Measurements from ENCODE around the gene PTH2. TPM values are rescaled to one million over a fixed set of nuclear protein-coding genes. Genes with fewer than 3 reads are reported as not detected.

PTH2 gene
- polyA plus RNA-seq, 1 donor from 2014 or later = not detected

- no peak overlapping the region for H2AFZ ChIP-seq (ENCODE audit: low read depth, low read length)
- no peaks in the 10 kb centered on the region for H3K36me3 ChIP-seq (ENCODE audit: insufficient read depth, low read length)
- H3F3A ChIP-seq (ENCODE audit: insufficient read depth, low read length, poor library complexity, severe bottlenecking) = no peaks in the 10 kb centered on the region
- H3K27me3 ChIP-seq (ENCODE audit: insufficient read depth, low read depth, low read length) = peaks cover 79% of the 10 kb centered on the region
- no peak overlapping the region for H3K4me3 ChIP-seq (ENCODE audit: low read length)
- no peaks in the 10 kb centered on the region for H4K20me1 ChIP-seq (ENCODE audit: insufficient read depth)
- no peaks in the 10 kb centered on the region for H3K79me2 ChIP-seq (replicated peaks; ENCODE audit: insufficient read depth, low read length)
- H3K9ac ChIP-seq (ENCODE audit: low read length) = no peak overlapping the region
- no peak for TF ChIP-seq SMC3 (conservative IDR thresholded peaks at IDR 0.05; ENCODE audit: poor library complexity)
- no peak for TF ChIP-seq RAD21 (conservative IDR thresholded peaks at IDR 0.05)
- TF ChIP-seq REST (IDR thresholded peaks at IDR 0.05; ENCODE audit: borderline replicate concordance) = no peak
- no peak for TF ChIP-seq EZH2 (IDR thresholded peaks at IDR 0.05; ENCODE audit: borderline replicate concordance, insufficient read depth, low read length, poor library complexity, severe bottlenecking)
- TF ChIP-seq CTCF (IDR thresholded peaks at IDR 0.05; ENCODE audit: poor library complexity, severe bottlenecking) = no peak
- TF ChIP-seq POLR2AphosphoS5 (IDR thresholded peaks at IDR 0.05) = no peak
- no peak for TF ChIP-seq TAF1 (IDR thresholded peaks at IDR 0.05; ENCODE audit: low read depth)
- TF ChIP-seq EP300 (conservative IDR thresholded peaks at IDR 0.05; ENCODE audit: poor library complexity, severe bottlenecking) = no peak
- TF ChIP-seq MXI1 (conservative IDR thresholded peaks at IDR 0.05; ENCODE audit: poor library complexity, severe bottlenecking) = no peak
- peaks cover 5% of the 10 kb centered on the region for H3K9me3 ChIP-seq (ENCODE audit: low read length)
- H3K4me2 ChIP-seq (ENCODE audit: low read length) = no peak overlapping the region
- no peaks in the 10 kb centered on the region for H3K9me2 ChIP-seq (ENCODE audit: insufficient read depth, low read length)
- no peak overlapping the region for H3K27ac ChIP-seq (ENCODE audit: low read length)
Observed at GRCh38 chr19:49437231-49437630, 14.0 kb upstream of the PTH2 start.

- Histone ChIP-seq H3K36me3 (ENCODE audit: insufficient read depth, low read length) (no peaks in the 10 kb centered on the region), H3F3A (ENCODE audit: insufficient read depth, low read length, poor library complexity, severe bottlenecking) (no peaks in the 10 kb centered on the region), H3K9ac (ENCODE audit: low read length) (no peak overlapping the region), H3K9me2 (ENCODE audit: insufficient read depth, low read length) (no peaks in the 10 kb centered on the region), H2AFZ (ENCODE audit: low read depth, low read length) (no peak overlapping the region), H3K4me2 (ENCODE audit: low read length) (no peak overlapping the region), H3K4me3 (ENCODE audit: low read length) (no peak overlapping the region), H4K20me1 (ENCODE audit: insufficient read depth) (no peaks in the 10 kb centered on the region), H3K27ac (ENCODE audit: low read length) (no peak overlapping the region), H3K79me2 (replicated peaks; ENCODE audit: insufficient read depth, low read length) (no peaks in the 10 kb centered on the region), H3K27me3 (ENCODE audit: insufficient read depth, low read depth, low read length) (peaks cover 76% of the 10 kb centered on the region), H3K9me3 (ENCODE audit: low read length) (peaks cover 8% of the 10 kb centered on the region)
- no peak for TF ChIP-seq RAD21 (conservative IDR thresholded peaks at IDR 0.05)
- TF ChIP-seq TAF1 (IDR thresholded peaks at IDR 0.05; ENCODE audit: low read depth) = no peak
- TF ChIP-seq REST (IDR thresholded peaks at IDR 0.05; ENCODE audit: borderline replicate concordance) = no peak
- TF ChIP-seq SMC3 (conservative IDR thresholded peaks at IDR 0.05; ENCODE audit: poor library complexity) = no peak
- TF ChIP-seq POLR2AphosphoS5 (IDR thresholded peaks at IDR 0.05) = no peak
- TF ChIP-seq EZH2 (IDR thresholded peaks at IDR 0.05; ENCODE audit: borderline replicate concordance, insufficient read depth, low read length, poor library complexity, severe bottlenecking) = no peak
- no peak for TF ChIP-seq CTCF (IDR thresholded peaks at IDR 0.05; ENCODE audit: poor library complexity, severe bottlenecking)
- TF ChIP-seq EP300 (conservative IDR thresholded peaks at IDR 0.05; ENCODE audit: poor library complexity, severe bottlenecking) = no peak
- TF ChIP-seq MXI1 (conservative IDR thresholded peaks at IDR 0.05; ENCODE audit: poor library complexity, severe bottlenecking) = no peak
Observed at GRCh38 chr19:49436381-49437017, 13.3 kb upstream of the PTH2 start.

Measured in neural cell (in vitro differentiated cells).